ENCODE measurements around the gene NKX3-2.

DNA sequence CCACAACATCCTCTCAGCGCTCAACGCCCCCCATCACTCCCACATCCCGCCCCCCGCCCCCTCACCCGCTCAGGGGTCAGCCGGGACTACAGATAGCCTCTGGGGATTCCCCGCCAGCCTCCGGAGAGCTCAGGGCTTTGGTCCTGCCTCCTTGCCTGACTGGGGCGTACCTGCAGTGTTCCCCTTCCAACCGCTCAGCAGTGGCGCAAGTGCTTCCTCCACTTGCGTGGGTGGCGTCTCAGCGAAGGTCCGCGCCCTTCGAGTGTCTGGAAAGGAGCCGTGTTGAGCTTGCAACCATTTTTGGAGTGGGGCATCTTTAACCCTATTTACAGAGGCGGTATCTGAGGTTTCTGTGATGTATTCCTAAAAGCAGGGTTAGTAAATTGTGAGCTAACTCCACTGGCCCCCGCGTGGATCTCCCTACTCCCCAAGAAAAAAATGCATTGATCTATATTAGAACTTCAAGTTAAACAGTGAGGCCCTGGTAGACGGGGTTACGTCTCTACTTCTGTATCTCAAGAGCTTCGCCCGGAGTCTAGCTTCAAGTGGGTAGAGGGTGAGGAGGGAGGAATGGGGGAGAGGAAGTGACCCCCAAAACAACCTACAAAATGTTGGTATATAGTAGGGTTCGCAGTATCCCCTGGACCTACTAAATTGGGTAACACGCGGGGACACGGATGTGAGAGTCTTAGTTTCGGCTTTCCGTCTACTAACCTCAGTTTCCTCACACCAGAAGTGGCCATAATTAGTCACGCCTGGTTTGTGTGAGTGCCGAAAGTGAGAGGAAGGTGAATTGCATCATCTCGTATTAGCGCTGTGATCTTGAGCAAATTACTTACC lies 16.1 kb downstream of the NKX3-2 start:
- TF ChIP-seq, protein P1, sequence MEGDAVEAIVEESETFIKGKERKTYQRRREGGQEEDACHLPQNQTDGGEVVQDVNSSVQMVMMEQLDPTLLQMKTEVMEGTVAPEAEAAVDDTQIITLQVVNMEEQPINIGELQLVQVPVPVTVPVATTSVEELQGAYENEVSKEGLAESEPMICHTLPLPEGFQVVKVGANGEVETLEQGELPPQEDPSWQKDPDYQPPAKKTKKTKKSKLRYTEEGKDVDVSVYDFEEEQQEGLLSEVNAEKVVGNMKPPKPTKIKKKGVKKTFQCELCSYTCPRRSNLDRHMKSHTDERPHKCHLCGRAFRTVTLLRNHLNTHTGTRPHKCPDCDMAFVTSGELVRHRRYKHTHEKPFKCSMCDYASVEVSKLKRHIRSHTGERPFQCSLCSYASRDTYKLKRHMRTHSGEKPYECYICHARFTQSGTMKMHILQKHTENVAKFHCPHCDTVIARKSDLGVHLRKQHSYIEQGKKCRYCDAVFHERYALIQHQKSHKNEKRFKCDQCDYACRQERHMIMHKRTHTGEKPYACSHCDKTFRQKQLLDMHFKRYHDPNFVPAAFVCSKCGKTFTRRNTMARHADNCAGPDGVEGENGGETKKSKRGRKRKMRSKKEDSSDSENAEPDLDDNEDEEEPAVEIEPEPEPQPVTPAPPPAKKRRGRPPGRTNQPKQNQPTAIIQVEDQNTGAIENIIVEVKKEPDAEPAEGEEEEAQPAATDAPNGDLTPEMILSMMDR (conservative IDR thresholded peaks at IDR 0.05; ENCODE audit: low read length): no peak
- no peak for TF ChIP-seq EZH2phosphoT487 (IDR thresholded peaks at IDR 0.05; ENCODE audit: borderline replicate concordance, low read depth, low read length)
